ENCODE measurements around the gene RRAGB. TPM values are rescaled to one million over a fixed set of nuclear protein-coding genes. Genes with fewer than 3 reads are reported as not detected.

Gene RRAGB
- polyA plus RNA-seq, 1 of the 3 experiments (the other 2 are of a cell fraction), result 13.1 TPM

DNA sequence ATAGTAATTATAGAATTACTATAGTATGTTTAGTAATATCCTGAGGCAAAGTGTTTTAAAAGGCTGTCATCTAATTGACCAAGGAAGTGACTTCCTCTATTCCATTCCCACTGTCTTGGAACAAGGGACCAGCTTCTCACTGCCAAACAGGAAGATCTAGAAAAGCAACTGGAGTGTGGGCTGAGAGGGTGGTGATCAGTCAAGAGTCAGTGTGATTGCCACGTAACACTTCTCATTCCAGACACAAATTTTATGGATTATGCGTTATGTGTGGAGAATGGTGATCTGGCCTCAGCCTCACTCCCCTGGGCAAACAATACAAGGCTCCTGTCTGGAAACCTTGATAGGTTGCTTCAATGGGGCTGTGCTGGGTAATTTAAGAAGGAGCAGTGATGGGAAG, 60.0 kb downstream of the RRAGB start (continued):
- TF ChIP-seq, protein P1, sequence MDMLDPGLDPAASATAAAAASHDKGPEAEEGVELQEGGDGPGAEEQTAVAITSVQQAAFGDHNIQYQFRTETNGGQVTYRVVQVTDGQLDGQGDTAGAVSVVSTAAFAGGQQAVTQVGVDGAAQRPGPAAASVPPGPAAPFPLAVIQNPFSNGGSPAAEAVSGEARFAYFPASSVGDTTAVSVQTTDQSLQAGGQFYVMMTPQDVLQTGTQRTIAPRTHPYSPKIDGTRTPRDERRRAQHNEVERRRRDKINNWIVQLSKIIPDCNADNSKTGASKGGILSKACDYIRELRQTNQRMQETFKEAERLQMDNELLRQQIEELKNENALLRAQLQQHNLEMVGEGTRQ (IDR thresholded peaks at IDR 0.05; ENCODE audit: borderline replicate concordance, low read depth, low read length), result no peak
- TF ChIP-seq CHD2 (IDR thresholded peaks at IDR 0.05; ENCODE audit: low read length, partially characterized antibody), result no peak

DNA sequence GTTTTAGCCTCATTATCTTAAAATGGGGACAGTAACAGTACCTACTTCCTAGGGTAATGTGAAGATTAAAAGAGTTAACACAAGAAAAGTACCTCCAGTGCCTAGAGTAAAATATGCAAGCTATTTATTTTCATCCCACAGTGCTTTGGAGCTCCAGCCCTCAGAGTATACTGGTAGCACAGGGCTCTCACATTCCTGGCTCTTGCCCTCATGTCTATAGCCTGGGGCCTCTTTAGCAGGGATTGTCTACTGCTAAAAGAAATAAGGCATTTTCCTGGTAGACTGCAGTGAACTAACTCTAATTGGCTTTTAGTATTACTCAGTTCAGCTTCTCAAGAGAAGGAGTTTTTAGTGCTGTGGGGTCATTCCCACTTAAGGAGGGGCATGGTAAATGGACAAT, 60.8 kb downstream of the RRAGB start:
- CTCF ChIA-PET, result interaction anchor here (0.6 kb wide), 1 partner anchor 14 kb away, joined by 5 read pairs; no protein-coding TSS in a partner anchor
- DNase-seq, result no peak

DNA sequence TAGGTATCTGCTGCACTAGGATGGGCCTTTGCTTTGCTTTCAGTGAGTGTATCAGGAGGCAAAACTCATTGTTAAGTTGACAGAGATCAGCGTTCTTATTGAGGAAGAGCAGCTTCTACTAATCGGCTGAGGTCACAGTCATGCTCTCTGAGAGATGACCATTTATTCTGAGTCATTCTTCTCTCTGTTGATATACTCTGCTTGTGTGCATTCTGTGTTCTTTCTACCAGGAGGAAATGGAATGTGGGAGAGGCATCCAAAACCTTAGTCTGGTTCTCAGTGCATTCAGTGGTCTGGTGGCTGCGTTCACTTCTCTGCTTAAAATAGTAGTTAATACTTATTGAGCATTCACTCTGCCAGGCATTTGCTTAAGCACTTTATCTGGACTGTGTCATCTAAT, 66.2 kb downstream of the RRAGB start:
- no peaks in the 10 kb centered on the region for H3K9me2 ChIP-seq
- H3K4me2 ChIP-seq, result no peak overlapping the region
- ChIA-PET CTCF (no interaction called here), POLR2A (no interaction called here)
- H3K27me3 ChIP-seq (ENCODE audit: insufficient read depth), result no peaks in the 10 kb centered on the region
- no peaks in the 10 kb centered on the region for H3K36me3 ChIP-seq (replicated peaks in 1 of 2; ENCODE audit: control insufficient read depth in 1 of 2, insufficient read depth in 2 of 2, low read length in 1 of 2)
- no peak for DNase-seq
- TF ChIP-seq RXRA (IDR thresholded peaks at IDR 0.05; ENCODE audit: borderline replicate concordance, low read depth), result no peak
- TF ChIP-seq YY1 (IDR thresholded peaks at IDR 0.05; ENCODE audit: low read depth), result no peak
- no peak for TF ChIP-seq RFX5 (IDR thresholded peaks at IDR 0.05; ENCODE audit: low read length)
- TF ChIP-seq, protein P1 (IDR thresholded peaks at IDR 0.05; ENCODE audit: borderline replicate concordance, low read depth, low read length), result no peak
- no peak for TF ChIP-seq TEAD4 (IDR thresholded peaks at IDR 0.05; ENCODE audit: borderline replicate concordance, insufficient read depth)
- no peak for TF ChIP-seq ELF1 (IDR thresholded peaks at IDR 0.05)
- no peak for TF ChIP-seq FOXM1 (IDR thresholded peaks at IDR 0.05; ENCODE audit: low read depth)
- no peak for TF ChIP-seq RAD21 (IDR thresholded peaks at IDR 0.05; ENCODE audit: low read length)
- TF ChIP-seq, protein P2, sequence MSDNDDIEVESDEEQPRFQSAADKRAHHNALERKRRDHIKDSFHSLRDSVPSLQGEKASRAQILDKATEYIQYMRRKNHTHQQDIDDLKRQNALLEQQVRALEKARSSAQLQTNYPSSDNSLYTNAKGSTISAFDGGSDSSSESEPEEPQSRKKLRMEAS (IDR thresholded peaks at IDR 0.05; ENCODE audit: low read depth), result no peak
- TF ChIP-seq, protein P3, sequence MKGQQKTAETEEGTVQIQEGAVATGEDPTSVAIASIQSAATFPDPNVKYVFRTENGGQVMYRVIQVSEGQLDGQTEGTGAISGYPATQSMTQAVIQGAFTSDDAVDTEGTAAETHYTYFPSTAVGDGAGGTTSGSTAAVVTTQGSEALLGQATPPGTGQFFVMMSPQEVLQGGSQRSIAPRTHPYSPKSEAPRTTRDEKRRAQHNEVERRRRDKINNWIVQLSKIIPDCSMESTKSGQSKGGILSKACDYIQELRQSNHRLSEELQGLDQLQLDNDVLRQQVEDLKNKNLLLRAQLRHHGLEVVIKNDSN (IDR thresholded peaks at IDR 0.05; ENCODE audit: borderline replicate concordance, low read depth), result no peak
- no peak for TF ChIP-seq TAF1 (IDR thresholded peaks at IDR 0.05; ENCODE audit: borderline replicate concordance, low read depth, low read length)
- no peak for TF ChIP-seq FOSL2 (IDR thresholded peaks at IDR 0.05; ENCODE audit: borderline replicate concordance, low read depth)
- no peak for TF ChIP-seq FOXJ3 (CRISPR knock-in tag; IDR thresholded peaks at IDR 0.05)
- TF ChIP-seq CHD2 (IDR thresholded peaks at IDR 0.05; ENCODE audit: low read length, partially characterized antibody), result no peak
- TF ChIP-seq POLR2AphosphoS5 (IDR thresholded peaks at IDR 0.05; ENCODE audit: low read depth, low read length), result no peak
- no peak overlapping the region for H2AFZ ChIP-seq (ENCODE audit: low read depth)
- H3K4me3 ChIP-seq (ENCODE audit: low read depth in 2 of 2, low read length in 1 of 2), result no peak overlapping the region
- no peaks in the 10 kb centered on the region for H4K20me1 ChIP-seq (ENCODE audit: insufficient read depth)
- H3K4me1 ChIP-seq (ENCODE audit: control insufficient read depth in 1 of 2, insufficient read depth in 2 of 2, low read depth in 1 of 2, low read length in 1 of 2), result no peaks in the 10 kb centered on the region
- H3K9ac ChIP-seq, result no peak overlapping the region
- no peaks in the 10 kb centered on the region for H3K9me3 ChIP-seq
- WGBS (ENCODE audit: low lambda C conversion rate), result 27% methylated on average over 3 of the region's 3 CpGs
- no peak overlapping the region for H3K27ac ChIP-seq (ENCODE audit: low read depth in 2 of 2, low read length in 1 of 2)
- H3K79me2 ChIP-seq (ENCODE audit: insufficient read depth), result no peaks in the 10 kb centered on the region
- H3F3A ChIP-seq (replicated peaks; ENCODE audit: insufficient read depth), result no peaks in the 10 kb centered on the region

More for the DNA sequence above, 60.8 kb downstream of the RRAGB start:
- no peak for TF ChIP-seq RXRA (IDR thresholded peaks at IDR 0.05; ENCODE audit: borderline replicate concordance, low read depth)
- TF ChIP-seq POLR2AphosphoS5 (IDR thresholded peaks at IDR 0.05; ENCODE audit: low read depth, low read length), result no peak
- TF ChIP-seq RAD21 (IDR thresholded peaks at IDR 0.05; ENCODE audit: low read length), result no peak
- TF ChIP-seq GABPA (IDR thresholded peaks at IDR 0.05; ENCODE audit: low read depth), result no peak
- TF ChIP-seq ELF1 (IDR thresholded peaks at IDR 0.05), result no peak
- TF ChIP-seq FOXM1 (IDR thresholded peaks at IDR 0.05; ENCODE audit: low read depth), result no peak
- Histone ChIP-seq H3K27ac (ENCODE audit: low read depth in 2 of 2, low read length in 1 of 2) (no peak overlapping the region), H2AFZ (ENCODE audit: low read depth) (no peak overlapping the region), H3K4me3 (ENCODE audit: low read depth in 2 of 2, low read length in 1 of 2) (no peak overlapping the region), H3F3A (replicated peaks; ENCODE audit: insufficient read depth) (no peaks in the 10 kb centered on the region), H3K79me2 (ENCODE audit: insufficient read depth) (no peaks in the 10 kb centered on the region), H3K9ac (no peak overlapping the region), H4K20me1 (ENCODE audit: insufficient read depth) (no peaks in the 10 kb centered on the region), H3K4me2 (no peak overlapping the region), H3K4me1 (ENCODE audit: control insufficient read depth in 1 of 2, insufficient read depth in 2 of 2, low read depth in 1 of 2, low read length in 1 of 2) (no peaks in the 10 kb centered on the region), H3K36me3 (replicated peaks in 1 of 2; ENCODE audit: control insufficient read depth in 1 of 2, insufficient read depth in 2 of 2, low read length in 1 of 2) (no peaks in the 10 kb centered on the region), H3K9me3 (no peaks in the 10 kb centered on the region), H3K27me3 (ENCODE audit: insufficient read depth) (no peaks in the 10 kb centered on the region), H3K9me2 (no peaks in the 10 kb centered on the region)
- POLR2A ChIA-PET, result no interaction called here

Measured in SK-N-SH (cell line).